Endothelial cell of umbilical vein (primary cell): ENCODE results near the gene ARHGAP32. TPM values are rescaled to one million over a fixed set of nuclear protein-coding genes. Genes with fewer than 3 reads are reported as not detected.

Source experiments
- BruUV-seq: library from RNA; stranded (reverse); fragments of 400-500 nt; replicated peaks from 2 replicates; lab custom pipeline; 2021; lab: Mats Ljungman, UMichigan
- CTCF ChIA-PET: fragments of 300-600, 350-600 bp; sonication (Branson Sonifier 250); formaldehyde crosslinking; loops from one replicate; lab custom pipeline; 2021; ENCODE audit warnings: antibody characterized with exemption, inconsistent platforms; lab: Charles Lee
- POLR2A ChIA-PET: fragments of 300-600, 350-600 bp; sonication (Branson Sonifier 250); formaldehyde crosslinking; loops from one replicate; lab custom pipeline; 2021; ENCODE audit warnings: antibody characterized with exemption, inconsistent platforms; lab: Charles Lee
- DNase-seq: peaks from one replicate; pipeline ENCODE4 v3.0.0-alpha.2; 2011; ENCODE audit warnings: low read depth, low spot score
- FAIRE-seq: peaks from 2 replicates; lab custom pipeline; 2011; peaks lifted over from hg19 to GRCh38; lab: Jason Lieb, UNC
- H2AFZ ChIP-seq: 2 replicates; pipeline ENCODE4 v1.6.0; 2012; ENCODE audit warnings: low read depth, low read length, control low read depth, inconsistent platforms
- H3K27ac ChIP-seq: 2 replicates; pipeline ENCODE4 v1.5.1; 2011; ENCODE audit warnings: low read depth, mild to moderate bottlenecking, control low read depth, low read length, moderate library complexity; ENCODE audit not compliant: insufficient read depth
- H3K27me3 ChIP-seq, 2 experiments: 2 replicates each; pipeline versions ENCODE4 v1.6.0 to v1.6.1; 2011; ENCODE audit warnings: low read length in 2 of 2, mixed read lengths in 1 of 2; ENCODE audit not compliant: control insufficient read depth in 2 of 2, insufficient read depth in 2 of 2
- H3K36me3 ChIP-seq, 2 experiments: 2 replicates in 1 of 2; 3 replicates in 1 of 2; pipeline ENCODE4 v1.5.1; 2011; ENCODE audit warnings: low read length in 2 of 2, mild to moderate bottlenecking in 1 of 2, moderate library complexity in 1 of 2; ENCODE audit not compliant: control insufficient read depth in 2 of 2, insufficient read depth in 2 of 2; ENCODE audit errors: extremely low read depth in 1 of 2
- H3K4me1 ChIP-seq: 3 replicates; pipeline ENCODE4 v1.5.1; 2011; ENCODE audit warnings: mild to moderate bottlenecking, low read length; ENCODE audit not compliant: control insufficient read depth, insufficient read depth; ENCODE audit errors: extremely low read depth
- H3K4me2 ChIP-seq: 2 replicates; pipeline ENCODE4 v1.6.1; 2011; ENCODE audit warnings: low read length, control low read depth, mixed read lengths; ENCODE audit not compliant: insufficient read depth
- H3K4me3 ChIP-seq, 3 experiments: fragments of 200-600 bp in 1 of 3; sonication (generic), shearing (Covaris generic) in 1 of 3; replicated peaks in 1 of 3; 2 replicates each; pipeline ENCODE4 v1.5.1; 2011 to 2016; ENCODE audit warnings: control low read depth in 3 of 3, low read length in 3 of 3, mild to moderate bottlenecking in 2 of 3, inconsistent platforms in 1 of 3, low read depth in 1 of 3, moderate library complexity in 1 of 3; ENCODE audit not compliant: insufficient read depth in 1 of 3
- H3K79me2 ChIP-seq: 2 replicates; pipeline ENCODE4 v1.6.0; 2012; ENCODE audit warnings: low read length, inconsistent platforms; ENCODE audit not compliant: control insufficient read depth, insufficient read depth
- H3K9ac ChIP-seq: replicated peaks from 2 replicates; pipeline ENCODE3; 2011; ENCODE audit warnings: low read length, control low read depth; ENCODE audit not compliant: insufficient read depth; ENCODE audit errors: extremely low read depth
- H3K9me1 ChIP-seq: replicated peaks from 3 replicates; pipeline ENCODE4 v1.6.0; 2011; ENCODE audit warnings: mild to moderate bottlenecking, low read length; ENCODE audit not compliant: control insufficient read depth, insufficient read depth; ENCODE audit errors: extremely low read depth
- H3K9me3 ChIP-seq: replicated peaks from 2 replicates; pipeline ENCODE4 v1.5.1; 2012; ENCODE audit warnings: low read length, inconsistent platforms; ENCODE audit not compliant: control insufficient read depth, insufficient read depth
- H4K20me1 ChIP-seq: replicated peaks from 2 replicates; pipeline ENCODE3; 2011; ENCODE audit warnings: mild to moderate bottlenecking, low read length; ENCODE audit not compliant: control insufficient read depth, insufficient read depth; ENCODE audit errors: extremely low read depth
- CTCF ChIP-seq, 2 donors: IDR thresholded peaks; 1 replicate in 1 of 2; 2 replicates in 1 of 2; pipeline ENCODE4 v1.5.1; 2011; ENCODE audit warnings: low read length in 2 of 2, mild to moderate bottlenecking in 2 of 2, moderate library complexity in 2 of 2, control low read depth in 1 of 2, inconsistent platforms in 1 of 2, low read depth in 1 of 2; ENCODE audit not compliant: insufficient read depth in 1 of 2; ENCODE audit errors: extremely low read depth in 1 of 2
- EZH2 ChIP-seq: IDR thresholded peaks from 2 replicates; pipeline ENCODE4 v1.6.1; 2012; ENCODE audit warnings: borderline replicate concordance, low read depth, mild to moderate bottlenecking, moderate library complexity, low read length, inconsistent platforms; ENCODE audit not compliant: severe bottlenecking
- FOS ChIP-seq: IDR thresholded peaks from 2 replicates; pipeline ENCODE4 v1.6.1; 2011; ENCODE audit warnings: mild to moderate bottlenecking, low read length, moderate library complexity, borderline replicate concordance; ENCODE audit not compliant: insufficient read depth
- GATA2 ChIP-seq: IDR thresholded peaks from 2 replicates; pipeline ENCODE4 v1.7.0; 2011; ENCODE audit warnings: low read depth, mild to moderate bottlenecking, moderate library complexity, mixed read lengths, low read length; ENCODE audit not compliant: insufficient read length, insufficient read depth
- JUN ChIP-seq: IDR thresholded peaks from 2 replicates; pipeline ENCODE4 v1.6.1; 2011; ENCODE audit warnings: borderline replicate concordance, low read depth; ENCODE audit not compliant: insufficient read length, insufficient read depth
- MAX ChIP-seq: IDR thresholded peaks from 2 replicates; pipeline ENCODE4 v1.6.1; 2011; ENCODE audit not compliant: insufficient read depth, insufficient read length
- MYC ChIP-seq: IDR thresholded peaks from one replicate; pipeline ENCODE4 v1.6.1; 2011; ENCODE audit warnings: mild to moderate bottlenecking, low read depth, low read length
- POLR2A ChIP-seq: IDR thresholded peaks from 2 replicates; pipeline ENCODE4 v1.6.1; 2012; ENCODE audit warnings: low read depth, mild to moderate bottlenecking, control low read depth, low read length
- POLR2AphosphoS5 ChIP-seq: IDR thresholded peaks from 2 replicates; pipeline ENCODE4 v1.6.1; 2012; ENCODE audit warnings: low read depth, mild to moderate bottlenecking, control low read depth, low read length, moderate library complexity; ENCODE audit not compliant: insufficient read depth
- dilution Hi-C: fragments of 300-500 bp; cut with MboI; formaldehyde crosslinking; loops from one replicate; pipeline ENCODE4 v1.15.0; 2019; ENCODE audit warnings: low sequenced_read_pairs; ENCODE audit not compliant: extremely low pct_ligation_motif_present
- intact Hi-C: fragments of 100-400 bp; cut with micrococcal nuclease; formaldehyde crosslinking; loops from one replicate; pipeline ENCODE4 v1.10.0; 2022
- polyA plus RNA-seq, 4 experiments: library from polyadenylated mRNA; depleted of rRNA in 3 of 4; stranded (reverse) in 3 of 4; unstranded in 1 of 4; fragments of >200 nt; gene quantifications; 2 replicates each; pipeline versions ENCODE4 v1.2.1 to v1.2.3, GENCODE V29; 2011 to 2012; ENCODE audit warnings: missing spikeins in 1 of 4
- total RNA-seq: library from RNA; stranded (reverse); gene quantifications from 2 replicates; pipeline ENCODE4 v1.2.3, GENCODE V29; 2021

ARHGAP32 gene
- total and polyA plus RNA-seq, 2 donors (not counting 3 experiments of a cell fraction or from before 2014, with no cell fraction given) = 3.4 to 9.1 TPM

- dilution Hi-C loops = no loop called here
- H3K4me2 ChIP-seq = no peak overlapping the region
- H3K9me3 ChIP-seq = no peaks in the 10 kb centered on the region
- no peaks in the 10 kb centered on the region for H3K36me3 ChIP-seq
- H3K4me3 ChIP-seq = no peak overlapping the region
- BruUV-seq = no TSS peak
- ChIA-PET POLR2A (no interaction called here), CTCF (no interaction called here)
- no peaks in the 10 kb centered on the region for H3K27me3 ChIP-seq
- FAIRE-seq = no peak
- intact Hi-C loops = no loop called here
- no peak overlapping the region for H3K9ac ChIP-seq
- no peaks in the 10 kb centered on the region for H3K9me1 ChIP-seq
- no peaks in the 10 kb centered on the region for H3K79me2 ChIP-seq
- DNase-seq = no peak
- H4K20me1 ChIP-seq = no peaks in the 10 kb centered on the region
- H3K27ac ChIP-seq = no peak overlapping the region
- no peaks in the 10 kb centered on the region for H3K4me1 ChIP-seq
- TF ChIP-seq POLR2AphosphoS5 (no peak), POLR2A (no peak), EZH2 (no peak), MYC (no peak), CTCF (IDR thresholded peaks at IDR 0.05; ENCODE audit: extremely low read depth in 1 of 2, insufficient read depth in 1 of 2, low read depth in 1 of 2, low read length in 2 of 2) (no peak), GATA2 (no peak), JUN (no peak), MAX (no peak), FOS (no peak)
- no peak overlapping the region for H2AFZ ChIP-seq
Measured at GRCh38 chr11:129048911-129049310, 143.2 kb downstream of the ARHGAP32 start.
